EL (cell line): Measurements from ENCODE around the gene RNF112.
"Not testable (repeated sequence)": the region's sequence is repeated elsewhere in the genome, so short reads cannot be mapped to it uniquely, and the experiment has no call there.

Experiments used
- DNase-seq: peaks from one replicate; pipeline ENCODE4 v3.0.0-alpha.2; 2016

The RNF112 gene

DNA sequence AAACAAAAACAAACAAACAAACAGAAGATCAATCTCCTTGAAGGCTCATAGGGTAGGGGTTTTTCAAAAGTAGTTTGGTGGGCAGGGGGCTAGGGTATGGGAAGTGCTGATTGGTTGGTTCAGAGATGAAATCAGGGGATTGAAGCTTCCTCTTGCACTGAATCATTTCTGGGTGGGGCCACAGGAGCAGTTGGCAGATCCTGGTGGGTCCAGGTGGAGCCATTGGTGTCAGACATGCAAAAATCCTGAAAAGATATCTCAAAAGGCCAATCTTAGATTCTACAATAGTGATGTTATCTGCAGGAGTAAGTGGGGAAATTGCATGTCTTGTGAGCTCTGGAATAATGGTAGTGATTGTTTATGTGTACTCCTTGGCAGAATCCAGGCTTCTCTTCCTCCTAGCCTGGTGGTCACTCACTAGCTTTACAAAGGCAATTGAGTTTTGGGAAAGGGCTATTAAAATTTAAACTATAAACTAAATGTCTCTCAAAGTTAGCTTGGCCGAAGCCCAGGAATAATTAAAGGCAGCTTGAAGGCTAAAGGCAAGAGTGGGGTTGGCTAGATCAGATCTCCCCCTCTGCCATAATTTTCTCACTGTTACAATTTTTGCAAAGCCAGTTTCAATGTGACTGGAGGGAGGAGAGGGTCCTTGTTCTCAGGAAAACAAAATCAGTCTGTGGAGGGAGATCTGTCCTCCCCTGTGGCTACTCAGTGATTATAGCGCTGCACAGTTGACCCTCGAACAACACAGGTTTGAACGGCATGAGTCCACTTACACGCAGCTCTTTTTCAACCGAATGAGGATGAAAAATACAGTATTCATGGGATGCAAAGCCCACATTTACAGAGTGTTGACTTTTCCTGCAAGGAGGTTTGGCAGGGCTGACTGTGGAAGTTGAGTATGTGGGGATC, 45.2 kb downstream of the RNF112 start:
- DNase-seq = no peak

DNA sequence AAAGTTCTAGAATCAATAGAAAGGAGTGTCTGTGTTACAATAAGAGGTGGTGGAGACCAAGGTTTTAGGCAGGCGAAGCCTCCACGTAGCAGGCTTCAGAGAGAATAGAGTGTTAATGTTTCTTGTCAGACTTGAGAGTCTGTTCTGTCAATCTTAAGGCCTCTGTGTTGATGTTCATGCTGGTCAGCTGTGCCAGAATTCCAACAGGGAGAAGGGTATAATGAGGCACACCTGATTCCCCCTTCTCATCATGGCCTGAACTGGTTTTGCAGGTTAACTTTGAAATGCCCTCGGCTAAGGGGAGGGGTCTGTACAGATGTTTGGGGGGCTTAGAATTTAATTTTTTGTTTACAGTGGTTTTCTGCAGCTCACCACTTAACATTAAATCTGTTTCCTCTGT, 46.0 kb downstream of the RNF112 start:
- DNase-seq = no peak

DNA sequence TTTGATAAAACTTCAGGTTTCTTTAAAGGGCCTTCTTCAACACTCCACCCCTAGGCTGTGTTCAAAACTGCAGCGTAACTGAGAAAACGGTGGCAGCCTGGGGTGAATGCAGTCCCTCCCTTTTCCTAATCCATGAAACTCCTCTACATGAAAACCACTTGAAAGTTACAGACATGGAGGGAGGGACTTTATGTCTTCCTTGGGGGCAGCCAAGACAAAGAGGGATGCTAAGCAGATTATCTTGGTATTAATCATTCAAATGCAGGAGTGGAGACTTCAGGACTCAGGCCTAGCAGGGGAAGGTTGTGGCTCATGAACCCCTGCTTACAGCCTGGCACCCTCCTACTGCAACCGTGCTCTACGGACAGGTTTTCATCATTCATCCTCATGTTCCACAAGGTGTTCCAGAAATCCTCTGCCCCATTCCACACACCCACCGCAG, 46.8 kb downstream of the RNF112 start:
- no peak for DNase-seq

DNA sequence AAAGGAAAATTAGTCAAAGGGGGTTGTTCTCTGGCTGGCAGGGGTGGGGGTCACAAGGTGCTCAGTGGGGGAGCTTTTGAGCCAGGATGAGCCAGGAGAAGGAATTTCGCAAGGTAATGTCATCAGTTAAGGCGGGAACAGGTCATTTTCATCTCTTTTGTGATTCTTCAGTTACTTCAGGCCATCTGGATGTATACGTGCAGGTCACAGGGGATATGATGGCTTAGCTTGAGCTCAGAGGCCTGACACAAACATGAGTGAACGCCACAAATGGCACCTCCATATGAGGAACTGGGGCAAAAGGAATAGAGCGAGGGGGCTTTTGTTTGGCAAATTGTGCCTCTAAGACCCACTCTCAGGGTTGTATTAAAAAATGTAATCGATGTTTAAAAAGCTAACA, 47.4 kb downstream of the RNF112 start:
- DNase-seq = not testable (repeated sequence)

DNA sequence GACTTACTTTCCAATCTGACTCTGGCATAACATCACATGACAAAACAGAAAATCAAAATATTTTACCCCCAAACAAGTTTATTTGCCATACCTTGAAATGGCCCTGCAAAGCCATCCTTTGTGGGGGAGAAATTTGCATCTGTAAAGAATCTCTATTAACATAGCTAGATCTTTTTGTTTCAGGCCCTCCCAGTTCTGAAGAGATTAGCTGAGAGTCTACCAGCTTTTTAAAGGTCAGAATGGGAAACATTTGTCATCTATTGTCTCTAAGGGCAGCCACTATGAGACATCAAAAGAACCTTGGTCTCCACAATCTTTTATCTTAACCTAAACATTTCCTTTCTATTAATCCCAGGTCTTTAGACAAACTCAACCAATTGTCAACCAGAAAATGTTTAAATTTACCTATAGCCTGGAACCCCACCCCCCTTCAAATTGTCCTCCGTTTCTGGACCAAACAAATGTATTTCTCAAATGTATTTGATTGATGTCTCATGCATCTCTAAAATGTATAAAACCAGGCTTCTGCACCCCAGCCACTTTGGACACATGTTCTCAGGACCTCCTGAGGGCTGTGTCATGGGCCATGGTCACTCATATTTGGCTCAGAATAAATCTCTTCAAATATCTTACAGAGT, 48.1 kb downstream of the RNF112 start:
- DNase-seq = not testable (repeated sequence)

DNA sequence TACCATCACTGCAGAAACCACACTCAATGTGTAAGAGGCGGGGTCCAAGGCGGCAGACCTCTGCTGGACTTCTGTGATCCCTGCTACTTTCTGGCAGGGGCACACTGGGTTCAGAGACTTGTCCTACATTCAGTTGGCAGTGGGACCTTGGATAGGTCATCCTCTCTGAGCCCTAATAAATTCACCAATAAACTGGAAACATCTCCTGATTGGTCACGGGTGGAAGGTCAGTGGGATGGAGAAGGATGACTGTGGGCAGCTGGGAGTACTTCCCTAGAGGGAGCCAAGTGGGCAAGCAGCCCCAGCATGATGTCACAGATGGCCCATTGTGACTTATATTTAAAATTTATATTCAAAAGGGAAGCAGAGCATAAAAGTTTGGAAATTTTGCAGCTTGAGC, 49.7 kb downstream of the RNF112 start:
- no peak for DNase-seq

DNA sequence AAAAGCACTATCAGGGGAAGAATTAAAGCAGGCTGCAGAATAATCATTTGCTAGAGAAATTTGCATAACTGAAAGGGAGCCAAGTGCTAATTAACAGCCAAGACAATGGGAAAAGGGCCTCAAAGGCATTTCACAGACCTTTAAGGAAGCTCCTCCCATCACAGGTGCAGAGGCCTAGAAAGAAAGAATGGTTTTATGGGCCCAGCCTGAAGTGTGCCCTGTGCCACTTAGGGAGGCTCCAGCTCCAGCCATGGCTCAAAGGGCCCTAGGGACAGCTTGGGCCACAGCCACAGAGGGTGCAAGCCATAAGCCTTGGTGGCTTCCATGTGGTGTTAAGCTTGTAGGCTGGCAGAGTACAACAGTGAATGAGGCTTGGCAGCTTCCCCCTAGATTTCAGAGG, 50.1 kb downstream of the RNF112 start:
- DNase-seq = no peak

DNA sequence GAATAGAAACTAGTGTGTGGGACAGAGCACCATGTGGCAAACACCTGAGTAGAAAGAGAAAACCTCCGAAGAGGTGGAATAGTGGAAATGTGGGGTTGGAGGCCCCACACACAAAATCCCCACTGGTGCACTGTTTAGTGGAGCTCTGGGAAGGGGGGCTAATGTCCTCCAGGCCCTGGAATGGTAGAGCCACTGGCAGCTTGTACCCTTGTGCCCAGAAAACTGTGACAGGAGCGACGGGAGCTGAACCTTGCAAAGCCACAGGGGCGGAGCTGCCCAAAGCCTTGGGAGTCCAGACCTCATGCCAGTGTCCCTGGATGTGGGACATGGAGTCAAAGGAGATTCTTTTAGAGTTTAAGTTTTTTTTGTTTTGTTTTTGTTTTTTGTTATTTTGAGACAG, 50.6 kb downstream of the RNF112 start:
- DNase-seq = no peak

DNA sequence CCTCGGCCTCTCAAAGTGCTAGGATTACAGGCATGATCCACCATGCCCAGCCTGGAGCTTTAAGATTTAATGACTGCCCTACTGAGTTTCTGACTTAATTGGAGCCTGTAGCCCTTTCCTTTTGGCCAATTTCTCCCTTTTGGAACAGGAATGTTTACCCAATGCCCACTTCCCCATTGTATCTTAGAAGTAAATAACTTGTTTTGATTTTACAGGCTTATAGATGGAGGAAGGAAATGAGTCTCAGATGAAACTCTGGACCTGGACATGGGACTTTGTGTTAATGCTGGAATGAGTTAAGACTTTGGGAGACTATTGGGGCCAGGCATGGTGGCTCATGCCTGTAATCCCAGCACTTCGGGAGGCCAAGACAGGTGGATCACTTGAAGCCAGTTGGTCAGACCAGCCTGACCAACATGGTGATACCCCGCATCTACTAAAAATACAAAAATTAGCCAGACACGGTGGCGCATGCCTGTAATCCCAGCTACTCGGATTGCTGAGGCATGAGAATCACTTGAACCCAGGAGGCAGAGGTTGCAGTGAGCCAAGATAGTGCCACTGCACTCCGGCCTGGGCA, 51.5 kb downstream of the RNF112 start:
- DNase-seq = not testable (repeated sequence)

DNA sequence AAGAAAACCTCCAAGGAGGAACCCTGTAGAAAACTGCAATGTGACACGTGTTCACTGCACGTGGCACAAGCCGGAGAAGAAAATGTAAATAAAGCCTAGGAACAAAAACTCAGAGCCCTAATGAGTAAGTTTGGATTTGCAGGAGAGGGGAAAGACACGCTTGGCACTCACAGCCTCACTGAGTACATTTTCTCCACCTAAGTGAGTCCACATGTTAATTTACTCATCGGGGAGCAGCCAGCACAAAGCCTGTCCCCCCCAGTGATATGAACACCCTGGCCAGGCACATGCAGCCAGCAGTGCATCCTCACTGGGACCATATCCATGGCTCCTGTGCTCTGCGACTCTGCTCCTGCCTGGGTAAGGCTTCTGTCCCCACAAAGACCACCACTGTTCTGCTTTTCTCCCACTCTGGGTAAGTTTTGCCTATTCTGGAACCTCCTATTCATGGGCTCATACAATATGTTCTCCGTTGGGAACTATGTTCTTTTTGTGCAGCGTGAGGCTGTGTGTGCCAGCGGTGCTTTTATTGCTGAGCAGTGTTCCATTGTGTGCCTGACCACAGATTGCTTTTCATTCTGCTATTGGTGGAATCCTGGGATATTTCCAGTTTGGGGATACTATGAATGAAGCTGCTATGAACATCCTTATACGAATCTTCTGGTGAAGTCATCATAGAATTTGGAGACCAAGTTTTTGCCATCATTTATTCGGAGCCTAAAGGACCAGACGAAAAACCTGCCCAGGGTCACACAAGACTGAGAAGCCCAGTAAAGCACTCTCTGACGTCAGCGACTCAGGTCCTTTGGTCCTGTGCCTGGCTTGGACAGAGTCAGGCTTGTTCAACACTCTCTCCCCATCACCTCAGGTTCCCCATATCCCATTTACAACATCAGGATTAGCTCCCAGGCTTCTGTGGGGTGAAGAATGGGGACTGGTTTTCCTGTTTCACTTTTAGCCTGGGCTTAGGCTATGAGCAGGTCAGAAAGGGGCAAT, 53.3 kb downstream of the RNF112 start:
- no peak for DNase-seq
